SKM-1 treated with dmso at 0.1 percent for 144 hours (cell line): ENCODE data around the gene PGAP3.

Experiments used
- DNase-seq: peaks from one replicate; lab custom pipeline; 2025; ENCODE audit not compliant: unreplicated experiment; lab: John Stamatoyannopoulos, UW

The PGAP3 gene

DNA sequence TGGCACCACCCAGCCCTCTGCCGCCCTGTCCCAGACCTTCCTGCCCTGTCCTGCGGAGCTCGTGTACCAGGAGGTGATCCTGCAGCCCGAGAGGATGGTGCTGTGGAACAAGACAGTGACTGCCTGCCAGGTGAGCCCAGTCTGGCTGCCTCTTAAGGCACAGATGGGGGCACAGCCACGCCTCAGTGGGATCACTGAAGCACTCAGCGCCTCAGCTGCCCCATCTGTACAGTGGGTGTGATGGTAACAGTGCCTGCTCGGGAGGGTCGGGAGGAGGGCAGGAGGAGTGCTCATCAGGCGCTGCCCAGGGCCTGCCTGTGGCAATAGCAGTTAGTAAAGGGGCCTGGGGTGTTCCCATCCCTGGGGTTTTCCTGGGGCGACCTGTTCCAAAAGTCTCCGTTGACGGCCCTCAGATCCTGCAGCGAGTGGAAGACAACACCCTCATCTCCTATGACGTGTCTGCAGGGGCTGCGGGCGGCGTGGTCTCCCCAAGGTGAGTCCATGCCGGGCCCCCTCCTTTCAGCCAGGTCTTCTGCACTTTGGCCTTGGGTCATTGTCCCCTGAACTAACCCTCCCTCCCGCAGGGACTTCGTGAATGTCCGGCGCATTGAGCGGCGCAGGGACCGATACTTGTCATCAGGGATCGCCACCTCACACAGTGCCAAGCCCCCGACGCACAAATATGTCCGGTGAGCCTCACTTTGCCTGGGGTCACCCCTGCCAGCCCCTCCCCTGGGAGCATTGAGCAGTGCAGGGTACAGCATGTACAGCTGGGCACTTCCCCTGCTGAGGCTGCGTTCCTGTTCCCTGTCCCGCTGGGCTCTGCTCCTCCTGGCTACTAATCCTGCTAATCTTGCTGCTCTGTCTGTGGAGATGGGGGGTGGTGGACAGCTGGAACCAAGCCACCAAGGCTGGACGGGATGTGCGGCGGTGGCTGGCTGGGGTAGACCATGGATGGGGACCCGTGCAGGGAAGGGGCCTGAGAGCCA lies 27.2 kb downstream of the PGAP3 start:
- no peak for DNase-seq

- no peak for DNase-seq
These were observed 27.9 kb downstream of the PGAP3 start for GRCh38 chr17:39660011-39660360.

- no peak for DNase-seq
These were observed 28.4 kb downstream of the PGAP3 start for GRCh38 chr17:39659279-39660010.

DNA sequence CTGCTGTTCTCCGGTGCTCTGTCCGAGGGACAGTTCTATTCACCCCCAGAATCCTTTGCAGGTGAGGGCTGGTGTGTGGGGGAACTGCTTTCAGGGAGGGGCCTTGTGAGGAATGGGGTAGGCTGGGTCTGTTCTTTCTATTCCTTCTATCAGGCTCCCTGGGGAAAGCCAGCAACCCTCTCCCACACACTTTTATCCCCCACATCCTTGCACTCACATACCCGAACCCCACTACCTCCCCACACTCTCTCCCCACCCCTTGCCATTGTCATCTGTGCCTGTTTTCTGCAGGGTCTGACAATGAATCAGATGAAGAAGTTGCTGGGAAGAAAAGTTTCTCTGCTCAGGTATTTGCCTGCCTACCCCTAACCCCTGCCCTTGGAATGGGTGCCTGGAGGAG lies 29.1 kb downstream of the PGAP3 start:
- DNase-seq = no peak

DNA sequence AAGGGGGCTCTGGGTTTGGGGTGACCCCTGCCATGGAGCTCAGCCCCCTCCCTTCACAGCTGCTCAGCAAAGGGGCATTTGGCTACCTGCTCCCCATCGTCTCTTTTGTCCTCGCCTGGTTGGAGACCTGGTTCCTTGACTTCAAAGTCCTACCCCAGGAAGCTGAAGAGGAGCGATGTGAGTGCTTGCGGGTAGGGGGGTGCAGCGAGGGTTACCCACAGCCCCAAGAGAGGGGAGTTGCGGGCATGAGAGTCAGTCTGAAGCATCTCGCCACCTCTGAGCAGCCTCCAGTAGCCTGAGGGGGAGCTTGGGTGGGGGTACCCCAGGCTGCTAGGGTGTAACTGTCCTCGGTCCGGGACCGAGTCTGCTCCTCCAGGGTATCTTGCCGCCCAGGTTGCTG lies 29.5 kb downstream of the PGAP3 start:
- no peak for DNase-seq

GRCh38 chr17:39655105-39655504 lies 32.8 kb downstream of the PGAP3 start:
- no peak for DNase-seq

DNA sequence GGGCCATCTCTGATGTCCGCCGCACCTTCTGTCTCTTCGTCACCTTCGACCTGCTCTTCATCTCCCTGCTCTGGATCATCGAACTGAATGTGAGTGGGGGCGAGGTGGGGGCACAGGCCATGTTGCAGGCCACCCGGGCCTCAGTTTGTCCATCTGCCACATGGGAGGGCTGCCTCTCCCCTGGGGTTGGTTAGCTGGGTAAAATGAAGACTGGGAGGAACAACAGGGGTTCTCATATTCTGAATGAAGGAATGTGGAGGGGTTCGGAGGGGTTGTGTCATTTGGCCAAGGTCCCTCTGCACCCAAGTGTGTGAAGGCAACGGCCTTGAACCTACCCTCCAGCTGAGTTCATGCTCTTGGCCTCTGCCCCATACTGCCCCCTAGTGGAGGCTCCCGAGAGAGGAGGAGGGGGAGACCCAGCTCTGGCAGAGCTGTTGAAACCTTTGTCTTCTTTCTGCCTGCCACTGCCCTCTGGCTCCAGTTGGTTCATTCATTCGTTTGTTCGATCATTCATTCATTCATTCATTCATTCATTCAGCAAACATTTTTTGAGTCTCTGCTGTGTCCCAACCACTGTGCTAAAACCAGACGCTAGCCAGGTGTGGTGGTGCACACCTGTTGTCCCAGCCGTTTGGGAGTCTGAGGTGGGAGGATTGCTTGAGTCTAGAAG lies 34.1 kb downstream of the PGAP3 start:
- peak; percentile 58 for DNase-seq

- no peak for DNase-seq
These were observed 34.6 kb downstream of the PGAP3 start for GRCh38 chr17:39653316-39653661.

DNA sequence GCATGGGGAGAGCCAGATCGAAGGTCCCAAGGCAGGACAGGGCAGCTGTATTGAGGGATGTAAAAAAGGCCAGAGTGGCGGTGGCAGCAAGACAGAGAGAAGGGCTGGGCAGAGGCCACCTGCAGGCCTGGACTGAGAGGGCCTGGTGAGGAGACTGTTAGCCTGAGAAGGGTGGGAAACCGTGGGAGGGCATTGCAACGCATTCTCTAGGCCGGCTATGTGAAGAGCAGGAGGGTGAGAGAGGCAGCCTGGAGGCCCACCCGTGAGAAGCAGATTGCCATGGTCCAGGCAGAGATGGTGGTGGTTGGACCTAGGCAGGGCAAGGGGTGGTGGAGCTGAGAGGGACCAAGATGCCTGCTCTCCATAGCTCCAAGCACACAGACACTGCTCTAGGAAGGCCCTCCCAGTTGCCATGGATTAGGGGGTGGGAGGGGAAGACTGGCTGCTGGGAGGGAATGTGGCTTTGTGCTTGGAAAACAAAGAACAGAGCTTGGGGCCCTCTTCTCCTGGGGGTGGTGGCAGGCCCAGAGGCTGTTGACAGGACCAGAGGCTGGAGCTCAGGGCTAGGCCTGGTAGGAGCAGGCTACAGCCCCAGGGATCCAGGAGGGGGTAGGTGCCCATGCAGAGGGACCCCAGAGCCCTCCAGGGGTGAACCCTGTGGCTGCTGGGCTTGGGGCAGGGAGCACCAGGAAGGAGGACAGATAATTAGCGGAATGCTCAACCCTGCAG lies 35.1 kb downstream of the PGAP3 start:
- DNase-seq = no peak

DNA sequence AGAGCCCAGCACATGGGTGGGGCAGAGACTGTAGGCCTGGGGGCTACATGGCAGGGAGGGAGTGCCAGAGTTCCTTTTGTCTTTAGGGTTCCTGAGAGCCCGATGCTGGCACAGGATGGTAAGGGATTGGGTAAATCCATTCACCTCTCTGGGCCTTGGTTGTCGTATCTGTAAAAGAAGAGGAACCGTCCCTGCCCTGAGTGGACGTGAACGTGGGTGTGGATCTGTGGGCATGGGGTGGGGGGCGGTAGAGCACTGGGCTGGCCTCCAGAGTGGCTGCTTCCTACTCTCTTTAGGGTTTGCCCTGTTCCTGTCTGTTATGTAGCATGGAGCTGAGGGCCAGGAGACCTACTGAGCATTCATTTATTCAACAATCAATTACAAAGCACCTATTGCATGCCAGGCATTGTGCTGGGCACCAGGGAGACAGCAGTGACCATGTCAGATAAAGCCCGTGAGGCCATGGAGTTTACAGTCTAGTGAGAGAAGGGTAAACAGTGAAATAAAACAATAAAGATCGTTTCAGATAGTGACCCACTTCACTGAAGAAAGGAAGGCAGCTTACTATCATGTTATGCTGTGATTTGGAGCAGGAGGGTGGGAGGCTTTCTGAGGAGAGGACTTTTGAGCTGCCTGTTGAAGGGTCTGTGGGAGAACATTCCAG lies 35.8 kb downstream of the PGAP3 start:
- DNase-seq = no peak

- no peak for DNase-seq
These were observed 37.7 kb downstream of the PGAP3 start for GRCh38 chr17:39650121-39650579.

DNA sequence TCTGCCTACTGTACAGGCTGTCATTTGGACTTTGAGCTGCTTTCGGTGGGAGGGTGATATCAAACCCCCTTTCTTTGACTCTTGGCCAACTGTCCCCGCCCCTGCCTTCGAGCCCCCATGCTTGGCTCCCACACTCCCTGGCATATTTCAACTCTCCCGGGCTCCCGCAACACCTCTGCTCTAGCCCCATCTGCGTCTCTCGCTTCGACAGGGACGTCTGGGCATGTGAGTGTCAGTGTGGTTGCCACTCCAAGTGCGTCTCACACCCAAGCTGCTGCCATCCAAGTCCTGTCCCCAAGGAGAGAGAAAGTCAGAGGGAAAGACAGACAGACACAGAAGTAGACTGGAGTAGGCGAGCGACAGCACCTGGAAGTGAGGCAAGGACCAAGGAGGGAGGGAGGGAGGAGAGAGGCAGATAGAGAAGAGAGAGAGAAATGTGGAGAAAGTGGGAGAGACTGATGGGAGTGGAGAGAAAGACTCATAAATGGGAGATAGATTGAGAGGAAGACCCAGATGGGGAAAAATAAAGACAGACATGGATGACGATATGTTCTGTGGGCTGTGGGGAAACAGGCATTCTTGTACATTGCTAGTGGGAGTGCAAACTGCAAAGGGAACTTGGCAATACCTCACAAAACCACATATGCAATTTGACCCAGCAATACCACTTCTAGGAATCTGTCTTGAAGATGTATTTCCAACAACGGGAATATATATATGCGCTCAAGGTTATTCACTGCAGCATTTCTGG lies 39.1 kb downstream of the PGAP3 start:
- no peak for DNase-seq

- no peak for DNase-seq
These were observed 40.6 kb downstream of the PGAP3 start for GRCh38 chr17:39647256-39647655.

- no peak for DNase-seq
These were observed 44.6 kb downstream of the PGAP3 start for GRCh38 chr17:39643271-39643670.

GRCh38 chr17:39642291-39643074 lies 45.4 kb downstream of the PGAP3 start:
- DNase-seq = no peak

GRCh38 chr17:39641883-39642282 lies 46.0 kb downstream of the PGAP3 start:
- DNase-seq = no peak

- no peak for DNase-seq
These were observed 46.8 kb downstream of the PGAP3 start for GRCh38 chr17:39641097-39641496.

GRCh38 chr17:39640591-39641031 lies 47.2 kb downstream of the PGAP3 start:
- DNase-seq = no peak
